Left lung (tissue), 10 donors: Measurements from ENCODE around the gene SIN3B. TPM values are rescaled to one million over a fixed set of nuclear protein-coding genes. Genes with fewer than 3 reads are reported as not detected.

ENCODE experiments used
- ATAC-seq: fragments of 200-7000 bp; cut with Tn5 transposase; one replicate; pipeline ENCODE4 v1.9.1; 2020; ENCODE audit warnings: moderate library complexity
- DNase-seq, 4 donors: peaks; one replicate each; pipeline ENCODE4 v3.0.0-alpha.2; 2013 to 2020
- H3K27ac ChIP-seq, 2 donors: fragments of 200-600 bp; sonication (generic) in 1 of 2; one replicate each; pipeline versions ENCODE4 v1.5.0 to v1.8.0; 2020 to 2021
- H3K27me3 ChIP-seq, 2 donors: fragments of 200-600 bp; sonication (generic) in 1 of 2; one replicate each; pipeline versions ENCODE4 v1.5.0 to v1.8.0; 2020 to 2021
- H3K36me3 ChIP-seq, 2 donors: fragments of 200-600 bp; sonication (generic) in 1 of 2; one replicate each; pipeline versions ENCODE4 v1.5.0 to v1.8.0; 2020 to 2021
- H3K4me1 ChIP-seq, 2 donors: fragments of 200-600 bp; one replicate each; pipeline ENCODE4 v1.8.0; 2021
- H3K4me3 ChIP-seq, 2 donors: fragments of 200-600 bp; sonication (generic) in 1 of 2; one replicate each; pipeline versions ENCODE4 v1.5.0 to v1.8.0; 2020 to 2021; ENCODE audit warnings: mild to moderate bottlenecking in 1 of 2
- H3K9me3 ChIP-seq, 2 donors: fragments of 200-600 bp; sonication (generic) in 1 of 2; one replicate each; pipeline versions ENCODE4 v1.5.0 to v1.8.0; 2020 to 2021
- CTCF ChIP-seq, 2 donors: fragments of 200-600 bp; sonication (generic) in 1 of 2; IDR thresholded peaks; one replicate each; pipeline versions ENCODE4 v1.5.0 to v1.8.0; 2021; ENCODE audit warnings: antibody characterized with exemption in 2 of 2
- intact Hi-C, 2 donors: fragments of 100-400 bp; cut with DNase I; formaldehyde crosslinking; loops; one replicate each; pipeline versions ENCODE4 v1.11.2 to v1.14.2; 2022
- polyA plus RNA-seq, 6 donors: library from polyadenylated mRNA; unstranded; fragments of 120-200 nt; gene quantifications; one replicate each; pipeline ENCODE4 v1.2.1, GENCODE V29; 2013; ENCODE audit not compliant: insufficient read length in 6 of 6
- total RNA-seq, 2 donors: library from RNA; stranded (reverse); fragmentation: NEBNext Ultra II Directional; extraction: Animal tissue kit (Norgen Biotek cat#: 25700); gene quantifications; one replicate each; pipeline ENCODE4 v1.2.1, GENCODE V29; 2021
- donor health status: DM: no; HTN: yes; CAD: no.
- donor health status: DM: no; HTN: no; CAD: no.

Gene SIN3B
- total and polyA plus RNA-seq, 8 donors = 46.3 to 91.1 (median 69.5) TPM

DNA sequence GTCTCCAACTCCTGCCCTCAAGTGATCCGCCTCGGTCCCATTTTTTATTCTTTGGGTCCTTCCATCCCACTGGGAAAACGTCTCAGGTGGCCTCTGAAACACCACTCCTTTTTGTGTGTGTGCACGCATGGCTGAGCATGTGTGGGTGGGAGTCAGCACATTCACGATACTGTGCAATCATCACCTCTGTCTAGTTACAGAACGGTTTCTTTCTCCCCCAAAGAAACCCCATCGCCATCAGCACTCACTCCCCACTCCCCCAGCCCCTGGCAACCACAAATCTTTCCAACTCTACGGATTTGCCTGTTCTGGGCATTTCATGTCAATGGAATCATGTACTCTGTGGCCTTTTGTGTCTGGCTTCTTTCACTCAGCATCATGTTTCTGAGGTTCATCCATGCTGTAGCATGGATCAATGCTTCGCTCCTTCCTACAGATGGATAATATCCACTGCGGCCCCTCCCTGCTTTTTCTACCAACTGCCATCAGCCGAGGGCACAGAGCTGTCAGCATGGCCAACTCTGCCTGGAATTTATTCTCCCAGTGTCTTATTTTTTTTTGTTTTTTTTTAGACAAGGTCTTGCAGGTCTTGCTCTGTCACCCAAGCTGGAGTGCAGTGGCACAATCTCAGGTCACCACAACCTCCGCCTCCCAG is 69.3 kb downstream of the SIN3B start:
- Histone ChIP-seq H3K36me3 (peaks cover 0 to 6% of the 10 kb centered on the region in 2 donors), H3K27me3 (peaks cover 0 to 34% of the 10 kb centered on the region in 2 donors), H3K9me3 (no peaks in the 10 kb centered on the region), H3K4me3 (no peak overlapping the region), H3K4me1 (peaks cover 0 to 12% of the 10 kb centered on the region in 2 donors), H3K27ac (no peak overlapping the region)
- ATAC-seq = no peak
- no peak for TF ChIP-seq CTCF (IDR thresholded peaks at IDR 0.05)
- intact Hi-C loops = no loop called here
- peak in 1 of 4 donors; percentile 6 for DNase-seq

GRCh38 chr19:16899566-16900075 is 70.4 kb downstream of the SIN3B start:
- H3K27me3 ChIP-seq = peaks cover 0 to 26% of the 10 kb centered on the region in 2 donors
- H3K36me3 ChIP-seq = peaks cover 0 to 6% of the 10 kb centered on the region in 2 donors
- intact Hi-C loops = no loop called here
- peak; percentile 19 to 46 for TF ChIP-seq CTCF (IDR thresholded peaks at IDR 0.05)
- H3K9me3 ChIP-seq = no peaks in the 10 kb centered on the region
- ATAC-seq (no peak), DNase-seq (no peak)
- peaks cover 0 to 7% of the 10 kb centered on the region in 2 donors for H3K4me1 ChIP-seq
- no peak overlapping the region for H3K4me3 ChIP-seq
- no peak overlapping the region for H3K27ac ChIP-seq

DNA sequence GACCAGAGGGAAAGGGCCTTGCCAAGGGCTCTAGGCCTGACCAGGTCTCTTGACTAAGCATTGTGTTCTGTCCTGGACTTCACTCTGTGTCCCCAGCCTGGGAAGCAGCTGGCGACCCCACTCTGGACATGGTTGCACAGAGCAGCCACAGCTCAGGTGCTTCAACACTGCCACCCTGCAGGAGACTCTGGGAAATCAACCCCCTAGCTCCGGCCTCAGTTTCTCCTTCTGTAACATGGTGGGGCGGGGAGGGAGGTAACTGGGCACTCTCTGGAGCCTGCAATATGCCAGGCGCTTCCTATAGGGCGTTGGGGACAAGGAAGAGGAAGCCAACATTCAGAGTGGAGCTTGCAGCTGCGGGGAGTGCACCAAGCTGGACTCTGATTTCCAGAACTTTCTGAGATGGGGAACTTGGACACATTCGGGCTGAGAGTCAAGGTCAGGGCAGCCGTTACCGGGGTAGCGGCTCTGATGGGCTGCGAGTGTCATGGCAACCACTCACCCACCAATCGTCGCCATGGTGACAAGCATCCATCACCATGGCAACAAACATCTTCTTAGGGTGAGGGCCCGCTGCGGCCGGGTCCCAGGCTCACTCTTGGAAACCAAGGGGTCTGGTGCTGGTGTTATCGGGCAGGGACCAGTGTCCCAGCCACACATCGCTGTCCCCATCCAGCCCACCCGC is 72.4 kb downstream of the SIN3B start:
- Histone ChIP-seq H3K27me3 (peaks cover 0 to 10% of the 10 kb centered on the region in 2 donors), H3K4me1 (peaks cover 0 to under 1% of the 10 kb centered on the region in 2 donors), H3K36me3 (peaks cover 0 to 6% of the 10 kb centered on the region in 2 donors), H3K4me3 (no peak overlapping the region), H3K9me3 (no peaks in the 10 kb centered on the region), H3K27ac (no peak overlapping the region)
- no peak for DNase-seq
- intact Hi-C loops = no loop called here
- ATAC-seq = no peak
- TF ChIP-seq CTCF (IDR thresholded peaks at IDR 0.05) = no peak

DNA sequence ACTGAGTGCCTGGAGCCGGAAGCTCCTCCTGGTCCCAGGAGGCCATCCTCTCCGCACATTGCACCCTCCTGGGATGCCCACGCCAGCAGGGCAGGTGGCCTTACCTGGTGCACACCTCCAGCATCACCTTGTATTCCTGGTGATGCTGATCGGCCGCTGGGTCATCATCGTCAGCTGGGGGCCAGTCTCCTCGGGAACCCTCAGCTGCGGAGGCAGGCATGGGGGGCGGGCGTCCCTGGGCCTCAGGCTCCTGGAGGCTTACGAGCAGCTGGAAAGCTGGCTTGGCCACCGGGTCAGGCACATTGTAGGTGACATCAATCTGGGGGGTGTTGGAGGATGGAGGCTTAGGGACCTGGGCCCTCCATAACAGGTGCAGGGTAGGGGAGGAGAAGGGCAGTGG is 73.3 kb downstream of the SIN3B start:
- no peak overlapping the region for H3K27ac ChIP-seq
- no peak for ATAC-seq
- H3K9me3 ChIP-seq = no peaks in the 10 kb centered on the region
- H3K27me3 ChIP-seq = peaks cover 0 to 7% of the 10 kb centered on the region in 2 donors
- no peak for DNase-seq
- H3K4me3 ChIP-seq = no peak overlapping the region
- H3K4me1 ChIP-seq = no peaks in the 10 kb centered on the region
- peaks cover 0 to 6% of the 10 kb centered on the region in 2 donors for H3K36me3 ChIP-seq
- intact Hi-C loops = no loop called here
- TF ChIP-seq CTCF (IDR thresholded peaks at IDR 0.05) = no peak

DNA sequence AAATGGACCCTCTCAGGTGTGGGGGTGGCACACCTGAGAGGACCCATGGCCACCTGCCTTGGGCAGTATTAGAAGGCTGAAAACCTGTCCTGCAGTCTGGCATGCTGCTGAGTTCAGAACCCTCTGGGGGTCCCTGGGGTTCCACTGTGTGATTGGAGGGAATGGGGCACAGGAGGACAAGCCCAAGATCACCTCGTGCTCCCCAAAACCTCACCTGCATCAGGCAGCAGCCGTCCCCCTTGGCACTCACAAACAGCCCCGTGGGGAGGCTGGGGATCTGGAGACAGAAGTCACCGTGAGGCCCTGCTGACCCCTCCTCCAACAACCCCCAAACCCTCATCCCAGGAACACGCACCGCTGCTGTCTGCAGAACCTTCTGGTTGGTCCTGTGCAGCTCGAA is 74.1 kb downstream of the SIN3B start:
- ATAC-seq (no peak), DNase-seq (no peak)
- H3K27ac ChIP-seq = no peak overlapping the region
- H3K4me3 ChIP-seq = no peak overlapping the region
- no peaks in the 10 kb centered on the region for H3K9me3 ChIP-seq
- peaks cover 0 to 6% of the 10 kb centered on the region in 2 donors for H3K36me3 ChIP-seq
- H3K4me1 ChIP-seq = no peaks in the 10 kb centered on the region
- intact Hi-C loops = no loop called here
- no peak for TF ChIP-seq CTCF (IDR thresholded peaks at IDR 0.05)
- H3K27me3 ChIP-seq = no peaks in the 10 kb centered on the region
